GM12878 (cell line): ENCODE measurements around the gene WDR17. TPM values are rescaled to one million over a fixed set of nuclear protein-coding genes. Genes with fewer than 3 reads are reported as not detected.

Experiments
- ATAC-seq: fragments of 200-7000 bp; cut with Tn5 transposase; 3 replicates; pipeline ENCODE4 v1.9.1; 2020; ENCODE audit warnings: mild to moderate bottlenecking, moderate library complexity
- BruUV-seq: library from RNA; stranded (reverse); fragments of 400-500 nt; replicated peaks from 2 replicates; lab custom pipeline; 2021; lab: Mats Ljungman, UMichigan
- CTCF ChIA-PET: fragments of 300-600 bp; sonication (Branson Sonifier 250); formaldehyde crosslinking; extraction: SDS; loops from one replicate; lab custom pipeline; 2021; ENCODE audit warnings: inconsistent platforms; lab: Yijun Ruan, JAX
- POLR2A ChIA-PET: fragments of 350-600 bp; formaldehyde crosslinking; extraction: SDS; loops from one replicate; lab custom pipeline; 2021; ENCODE audit warnings: inconsistent platforms; lab: Charles Lee
- RAD21 ChIA-PET: fragments of 300-600 bp; sonication (Branson Sonifier 250); formaldehyde crosslinking; loops from one replicate; lab custom pipeline; 2023; ENCODE audit warnings: antibody characterized with exemption; ENCODE audit not compliant: unreplicated experiment; lab: Charles Lee
- SMC1A ChIA-PET: fragments of 300-600 bp; sonication (Branson Sonifier 250); formaldehyde crosslinking; loops from one replicate; lab custom pipeline; 2023; ENCODE audit not compliant: unreplicated experiment, uncharacterized antibody; lab: Charles Lee
- DNase-seq: peaks from one replicate; pipeline ENCODE4 v3.0.0-alpha.2; 2011; ENCODE audit warnings: low read depth, low spot score
- FAIRE-seq: peaks from 3 replicates; lab custom pipeline; 2011; peaks lifted over from hg19 to GRCh38; lab: Jason Lieb, UNC
- H2AFZ ChIP-seq: 2 replicates; pipeline ENCODE4 v1.6.0; 2011; ENCODE audit warnings: low read depth, low read length, control low read depth; ENCODE audit not compliant: control insufficient read depth
- H3K27ac ChIP-seq: 2 replicates; pipeline ENCODE4 v1.5.1; 2011; ENCODE audit warnings: control low read depth; ENCODE audit not compliant: control insufficient read depth, insufficient read depth
- H3K27me3 ChIP-seq, 2 experiments: replicated peaks in 1 of 2; 2 replicates each; pipeline versions ENCODE4 v1.6.0 to v1.6.1; 2011; ENCODE audit warnings: low read length in 1 of 2; ENCODE audit not compliant: control insufficient read depth in 2 of 2, insufficient read depth in 2 of 2
- H3K36me3 ChIP-seq, 2 experiments: 2 replicates each; pipeline ENCODE4 v1.5.1; 2011; ENCODE audit warnings: low read length in 1 of 2; ENCODE audit not compliant: control insufficient read depth in 2 of 2, insufficient read depth in 2 of 2
- H3K4me1 ChIP-seq: 2 replicates; pipeline ENCODE4 v1.6.1; 2011; ENCODE audit warnings: mild to moderate bottlenecking, low read length, moderate library complexity, mixed read lengths; ENCODE audit not compliant: control insufficient read depth, insufficient read depth
- H3K4me2 ChIP-seq: 2 replicates; pipeline ENCODE4 v1.6.0; 2011; ENCODE audit warnings: control low read depth; ENCODE audit not compliant: control insufficient read depth, insufficient read depth
- H3K4me3 ChIP-seq: fragments of 200-600 bp; sonication (generic); 2 replicates; pipeline ENCODE4 v1.5.1; 2016
- H3K79me2 ChIP-seq: 2 replicates; pipeline ENCODE4 v1.6.0; 2011; ENCODE audit warnings: low read length; ENCODE audit not compliant: control insufficient read depth, insufficient read depth
- H3K9ac ChIP-seq: 2 replicates; pipeline ENCODE4 v1.8.0; 2011; ENCODE audit warnings: low read length, control low read depth, mixed read lengths; ENCODE audit not compliant: control insufficient read depth, insufficient read depth
- H3K9me3 ChIP-seq: replicated peaks from 3 replicates; pipeline ENCODE4 v1.5.1; 2011; ENCODE audit warnings: mild to moderate bottlenecking, low read length; ENCODE audit not compliant: control insufficient read depth, insufficient read depth
- H4K20me1 ChIP-seq: 2 replicates; pipeline ENCODE4 v1.6.0; 2011; ENCODE audit not compliant: control insufficient read depth, insufficient read depth
- CBX5 ChIP-seq: sonication (generic); IDR thresholded peaks from 2 replicates; pipeline ENCODE4 v1.6.1; 2016; ENCODE audit warnings: low read depth, moderate library complexity, mild to moderate bottlenecking, inconsistent platforms
- E2F8 ChIP-seq: fragments of 450-650 bp; IDR thresholded peaks from 2 replicates; pipeline ENCODE4 v1.6.1; 2018; ENCODE audit warnings: mild to moderate bottlenecking, low read depth, moderate library complexity; ENCODE audit not compliant: partially characterized antibody
- IRF4 ChIP-seq: IDR thresholded peaks from 2 replicates; pipeline ENCODE4 v1.6.1; 2011; ENCODE audit warnings: low read depth, low read length
- MTA2 ChIP-seq: fragments of 450-650 bp; IDR thresholded peaks from 2 replicates; pipeline ENCODE4 v1.6.1; 2016; ENCODE audit warnings: low read depth, mild to moderate bottlenecking, moderate library complexity
- MTA3 ChIP-seq: IDR thresholded peaks from 2 replicates; pipeline ENCODE4 v1.6.1; 2012; ENCODE audit warnings: low read length, inconsistent platforms, borderline replicate concordance
- TBL1XR1 ChIP-seq: IDR thresholded peaks from 2 replicates; pipeline ENCODE4 v1.6.1; 2012; ENCODE audit warnings: low read depth, low read length, improper control_type of control experiment
- TCF7 ChIP-seq: IDR thresholded peaks from 2 replicates; pipeline ENCODE4 v1.6.1; 2014; ENCODE audit warnings: antibody characterized with exemption, borderline replicate concordance
- USF2 ChIP-seq: IDR thresholded peaks from 2 replicates; pipeline ENCODE4 v1.6.1; 2011; ENCODE audit warnings: low read depth, low read length, improper control_type of control experiment, borderline replicate concordance
- ZNF217 ChIP-seq: fragments of 450-650 bp; IDR thresholded peaks from 2 replicates; pipeline ENCODE4 v1.6.1; 2017; ENCODE audit warnings: antibody characterized with exemption, mild to moderate bottlenecking
- WGBS: methylation state at CpG from one replicate; pipeline ENCODE4 v1.1.6; 2016; ENCODE audit warnings: low lambda C conversion rate; ENCODE audit not compliant: insufficient replicate concordance, insufficient coverage; ENCODE audit errors: missing lambda C conversion rate; 5-methylcytosine and 5-hydroxymethylcytosine counted together
- in situ Hi-C: fragments of 300-500 bp; cut with MboI; formaldehyde crosslinking; loops from 9 replicates; pipeline ENCODE4 v1.14.3; 2018; ENCODE audit warnings: mixed read lengths
- intact Hi-C: fragments of 100-400 bp; cut with micrococcal nuclease; formaldehyde crosslinking; loops from one replicate; pipeline ENCODE4 v1.14.2; 2022; ENCODE audit not compliant: unreplicated experiment
- polyA plus RNA-seq, 11 experiments: library from polyadenylated mRNA; depleted of rRNA in 4 of 11; unstranded in 6 of 11; stranded (reverse) in 5 of 11; fragments of >200 nt; fragmentation: Nextera tagmentation in 4 of 11; fragmentation: Illumina TruSeq in 1 of 11; extraction: Ambion mirVana in 4 of 11; extraction: Trizol in 1 of 11; gene quantifications; 1 replicate in 1 of 11; 2 replicates in 10 of 11; pipeline versions ENCODE4 v1.2.1 to v1.2.3, GENCODE V29; 2011 to 2016; ENCODE audit warnings: inconsistent platforms in 2 of 11, missing spikeins in 2 of 11, low read depth in 1 of 11
- total RNA-seq, 4 experiments: library from RNA; depleted of rRNA in 3 of 4; stranded (reverse); fragments of >200 nt in 3 of 4; fragmentation: Illumina TruSeq in 1 of 4; extraction: Trizol in 1 of 4; gene quantifications; 2 replicates each; pipeline versions ENCODE4 v1.2.1 to v1.2.3, GENCODE V29; 2013 to 2021
- TF ChIP-seq, protein P1 (sequence below): fragments of 450-650 bp; IDR thresholded peaks from 2 replicates; pipeline ENCODE4 v1.6.1; 2017; ENCODE audit warnings: mild to moderate bottlenecking, low read depth, inconsistent platforms; ENCODE audit not compliant: poor library complexity, severe bottlenecking

WDR17 gene
- total and polyA plus RNA-seq, 10 of the 15 experiments (the other 5 are each of a cell fraction or from before 2014, with no cell fraction given): 0.43 to 3.8 (median 2.8) TPM

- Histone ChIP-seq H3K4me3 (no peak overlapping the region), H3K36me3 (no peaks in the 10 kb centered on the region), H3K27me3 (no peaks in the 10 kb centered on the region), H3K9me3 (no peaks in the 10 kb centered on the region; the same call in 2 of the 3 replicates), H4K20me1 (no peaks in the 10 kb centered on the region), H2AFZ (no peak overlapping the region), H3K79me2 (no peaks in the 10 kb centered on the region), H3K4me1 (no peaks in the 10 kb centered on the region), H3K27ac (no peak overlapping the region), H3K4me2 (no peak overlapping the region), H3K9ac (no peak overlapping the region)
- TF ChIP-seq TBL1XR1: no peak
- TF ChIP-seq, protein P1, sequence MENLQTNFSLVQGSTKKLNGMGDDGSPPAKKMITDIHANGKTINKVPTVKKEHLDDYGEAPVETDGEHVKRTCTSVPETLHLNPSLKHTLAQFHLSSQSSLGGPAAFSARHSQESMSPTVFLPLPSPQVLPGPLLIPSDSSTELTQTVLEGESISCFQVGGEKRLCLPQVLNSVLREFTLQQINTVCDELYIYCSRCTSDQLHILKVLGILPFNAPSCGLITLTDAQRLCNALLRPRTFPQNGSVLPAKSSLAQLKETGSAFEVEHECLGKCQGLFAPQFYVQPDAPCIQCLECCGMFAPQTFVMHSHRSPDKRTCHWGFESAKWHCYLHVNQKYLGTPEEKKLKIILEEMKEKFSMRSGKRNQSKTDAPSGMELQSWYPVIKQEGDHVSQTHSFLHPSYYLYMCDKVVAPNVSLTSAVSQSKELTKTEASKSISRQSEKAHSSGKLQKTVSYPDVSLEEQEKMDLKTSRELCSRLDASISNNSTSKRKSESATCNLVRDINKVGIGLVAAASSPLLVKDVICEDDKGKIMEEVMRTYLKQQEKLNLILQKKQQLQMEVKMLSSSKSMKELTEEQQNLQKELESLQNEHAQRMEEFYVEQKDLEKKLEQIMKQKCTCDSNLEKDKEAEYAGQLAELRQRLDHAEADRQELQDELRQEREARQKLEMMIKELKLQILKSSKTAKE: no peak
- SMC1A ChIA-PET: interaction anchor here (0.6 to 2.0 kb wide), 2 partner anchors 9 to 68 kb away, joined by 3 to 6 read pairs; no protein-coding TSS in a partner anchor
- CTCF ChIA-PET: interaction anchor here (1.2 kb wide), 1 partner anchor 48 kb away, joined by 3 read pairs; no protein-coding TSS in a partner anchor
- ATAC-seq (no peak), FAIRE-seq (no peak), DNase-seq (no peak)
- intact Hi-C loops (no loop called here), in situ Hi-C loops (no loop called here)
- RAD21 ChIA-PET: no interaction called here
- no TSS peak for BruUV-seq
- POLR2A ChIA-PET: no interaction called here
Observed at GRCh38 chr4:176107695-176108094, 42.1 kb downstream of the WDR17 start.

- Histone ChIP-seq H3K4me1 (peaks cover 7% of the 10 kb centered on the region), H4K20me1 (no peaks in the 10 kb centered on the region), H2AFZ (no peak overlapping the region; the same call in 1 of the 2 replicates), H3K4me3 (0 out of 2 replicates have a peak overlapping the region, but pooled peaks have one; percentile 1), H3K27ac (no peak overlapping the region), H3K36me3 (no peaks in the 10 kb centered on the region), H3K4me2 (peak overlapping the region; percentile 39), H3K9me3 (no peaks in the 10 kb centered on the region), H3K79me2 (no peaks in the 10 kb centered on the region), H3K9ac (no peak overlapping the region), H3K27me3 (no peaks in the 10 kb centered on the region)
- RAD21 ChIA-PET: no interaction called here
- peak; percentile 95 for FAIRE-seq
- POLR2A ChIA-PET: no interaction called here
- CTCF ChIA-PET: interaction anchor here (0.7 to 2.5 kb wide), 14 partner anchors 8 to 1249 kb away, joined by 3 to 14 read pairs (median 4); partner anchors contain the start of gene SPATA4
- no TSS peak for BruUV-seq
- in situ Hi-C loops (no loop called here), intact Hi-C loops (loop anchor here (1.0 to 2.0 kb wide), 2 partner anchors 71 to 177 kb away; partner anchors contain the start of gene SPATA4)
- ATAC-seq: peak; percentile 99
- peak; percentile 51 for DNase-seq
- WGBS: 0% methylated on average over 4 of the region's 4 CpGs
- SMC1A ChIA-PET: interaction anchor here (1.0 to 1.7 kb wide), 3 partner anchors 9 to 73 kb away, joined by 3 to 9 read pairs (median 3); partner anchors contain the start of gene SPATA4
- TF ChIP-seq USF2 (no peak), CBX5 (no peak), MTA2 (peak; percentile 91), IRF4 (peak; percentile 60; the same call in 1 of the 2 replicates), E2F8 (no peak), MTA3 (peak; percentile 59; the same call in 1 of the 2 replicates), TCF7 (peak; percentile 54; the same call in 1 of the 2 replicates), ZNF217 (peak; percentile 80; the same call in 1 of the 2 replicates)
Observed at GRCh38 chr4:176123710-176124407, 58.2 kb downstream of the WDR17 start.
